Measurements from ENCODE around the gene SLC35C1. TPM values are rescaled to one million over a fixed set of nuclear protein-coding genes. Genes with fewer than 3 reads are reported as not detected.

The SLC35C1 gene
- total and polyA plus RNA-seq, 2 donors from 2014 or later = 5.7 to 20.6 TPM

DNA sequence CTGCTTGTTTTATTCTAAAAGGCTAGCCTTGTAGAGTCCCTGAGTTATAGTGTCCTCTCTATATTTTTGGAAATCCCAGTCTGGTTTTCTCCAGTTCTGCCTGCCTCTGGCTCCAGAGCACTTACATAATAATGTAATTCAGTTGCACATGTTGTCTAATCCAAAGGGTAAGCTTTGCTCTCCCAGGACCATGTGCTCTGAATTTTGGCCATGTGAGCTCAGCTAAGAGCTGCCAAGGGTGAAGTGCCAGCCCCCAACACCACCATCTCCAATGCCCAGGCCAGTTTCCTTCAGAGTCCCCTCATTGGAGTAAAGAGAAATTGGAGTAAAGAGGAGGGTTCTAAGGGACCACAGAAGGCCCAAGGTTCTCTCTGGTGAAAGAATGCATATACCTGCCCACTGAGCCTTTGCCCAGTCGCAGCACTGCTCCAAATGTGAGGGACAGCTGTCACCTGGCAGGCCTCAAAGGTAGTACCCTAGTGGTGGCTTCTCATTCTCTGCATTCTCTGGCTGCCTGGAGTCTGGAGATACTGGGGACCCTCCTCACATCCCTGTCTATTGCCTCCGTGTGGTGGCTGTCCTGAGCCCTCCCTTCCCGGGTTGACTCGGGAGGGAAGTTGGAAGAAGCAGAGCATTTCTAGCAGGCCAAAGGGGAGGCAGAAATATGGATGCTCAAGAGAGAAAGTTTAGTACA, 47.2 kb downstream of the SLC35C1 start:
- H3K4me1 ChIP-seq (ENCODE audit: control insufficient read depth in 2 of 3, insufficient read depth in 2 of 3, low read depth in 1 of 3, low read length in 3 of 3) = peaks cover under 1 to 52% (median 46%) of the 10 kb centered on the region in 3 donors

DNA sequence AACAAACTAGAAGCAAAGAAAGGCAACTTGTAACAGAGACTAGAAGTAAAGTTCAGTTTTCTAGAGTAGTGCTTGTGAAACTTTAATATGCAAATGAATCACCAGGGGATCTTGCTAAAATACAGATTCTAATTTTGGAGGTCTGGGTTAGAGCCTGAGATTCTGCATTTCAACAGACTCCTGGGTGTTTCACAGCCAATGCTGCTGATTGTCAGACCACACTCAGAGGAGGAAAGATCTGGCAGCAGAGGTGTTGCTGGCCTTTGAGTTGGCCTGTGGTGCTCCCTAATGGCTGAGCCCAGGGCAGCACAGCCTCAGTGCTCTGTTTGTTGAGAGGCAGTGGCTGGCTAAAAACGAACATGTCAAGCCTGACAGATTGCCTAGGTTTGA, 47.8 kb downstream of the SLC35C1 start:
- TF ChIP-seq, protein P1, sequence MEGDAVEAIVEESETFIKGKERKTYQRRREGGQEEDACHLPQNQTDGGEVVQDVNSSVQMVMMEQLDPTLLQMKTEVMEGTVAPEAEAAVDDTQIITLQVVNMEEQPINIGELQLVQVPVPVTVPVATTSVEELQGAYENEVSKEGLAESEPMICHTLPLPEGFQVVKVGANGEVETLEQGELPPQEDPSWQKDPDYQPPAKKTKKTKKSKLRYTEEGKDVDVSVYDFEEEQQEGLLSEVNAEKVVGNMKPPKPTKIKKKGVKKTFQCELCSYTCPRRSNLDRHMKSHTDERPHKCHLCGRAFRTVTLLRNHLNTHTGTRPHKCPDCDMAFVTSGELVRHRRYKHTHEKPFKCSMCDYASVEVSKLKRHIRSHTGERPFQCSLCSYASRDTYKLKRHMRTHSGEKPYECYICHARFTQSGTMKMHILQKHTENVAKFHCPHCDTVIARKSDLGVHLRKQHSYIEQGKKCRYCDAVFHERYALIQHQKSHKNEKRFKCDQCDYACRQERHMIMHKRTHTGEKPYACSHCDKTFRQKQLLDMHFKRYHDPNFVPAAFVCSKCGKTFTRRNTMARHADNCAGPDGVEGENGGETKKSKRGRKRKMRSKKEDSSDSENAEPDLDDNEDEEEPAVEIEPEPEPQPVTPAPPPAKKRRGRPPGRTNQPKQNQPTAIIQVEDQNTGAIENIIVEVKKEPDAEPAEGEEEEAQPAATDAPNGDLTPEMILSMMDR (IDR thresholded peaks at IDR 0.05; ENCODE audit: borderline replicate concordance, extremely low read depth, insufficient read depth) = peak; percentile 8
- H3K9me3 ChIP-seq (ENCODE audit: control insufficient read depth in 2 of 3, insufficient read depth in 1 of 3, low read length in 3 of 3) = no peaks in the 10 kb centered on the region
- no peak overlapping the region for H3K4me3 ChIP-seq (ENCODE audit: low read length in 3 of 3)
- FAIRE-seq (no peak), DNase-seq (no peak)
- H3K27me3 ChIP-seq (ENCODE audit: control insufficient read depth, insufficient read depth, low read length) = no peaks in the 10 kb centered on the region
- H3K9ac ChIP-seq (ENCODE audit: low read length in 3 of 3) = peak overlapping the region in 1 of 3 donors; percentile 52
- peaks cover 0 to 18% (median 6%) of the 10 kb centered on the region in 3 donors for H3K36me3 ChIP-seq (ENCODE audit: control insufficient read depth in 2 of 3, insufficient read depth in 3 of 3, low read length in 3 of 3)
- intact Hi-C loops (cut with DNase I) = no loop called here
- peaks cover 5 to 57% (median 51%) of the 10 kb centered on the region in 3 donors for H3K4me1 ChIP-seq (ENCODE audit: control insufficient read depth in 2 of 3, insufficient read depth in 2 of 3, low read depth in 1 of 3, low read length in 3 of 3)
- peak overlapping the region; percentile 5 to 66 for H3K27ac ChIP-seq (ENCODE audit: low read depth in 2 of 2, low read length in 2 of 2)

More for the DNA sequence above, 47.2 kb downstream of the SLC35C1 start:
- TF ChIP-seq, protein P1 (IDR thresholded peaks at IDR 0.05; ENCODE audit: borderline replicate concordance, extremely low read depth, insufficient read depth) = no peak
- DNase-seq (no peak), FAIRE-seq (no peak)
- Histone ChIP-seq H3K9me3 (ENCODE audit: control insufficient read depth in 2 of 3, insufficient read depth in 1 of 3, low read length in 3 of 3) (no peaks in the 10 kb centered on the region), H3K27ac (ENCODE audit: low read depth in 2 of 2, low read length in 2 of 2) (peak overlapping the region; percentile 66 to 69), H3K9ac (ENCODE audit: low read length in 3 of 3) (peak overlapping the region in 1 of 3 donors; percentile 52), H3K36me3 (ENCODE audit: control insufficient read depth in 2 of 3, insufficient read depth in 3 of 3, low read length in 3 of 3) (peaks cover 0 to 13% (median 4%) of the 10 kb centered on the region in 3 donors), H3K27me3 (ENCODE audit: control insufficient read depth, insufficient read depth, low read length) (no peaks in the 10 kb centered on the region), H3K4me3 (ENCODE audit: low read length in 3 of 3) (no peak overlapping the region)
- intact Hi-C loops (cut with DNase I) = no loop called here

DNA sequence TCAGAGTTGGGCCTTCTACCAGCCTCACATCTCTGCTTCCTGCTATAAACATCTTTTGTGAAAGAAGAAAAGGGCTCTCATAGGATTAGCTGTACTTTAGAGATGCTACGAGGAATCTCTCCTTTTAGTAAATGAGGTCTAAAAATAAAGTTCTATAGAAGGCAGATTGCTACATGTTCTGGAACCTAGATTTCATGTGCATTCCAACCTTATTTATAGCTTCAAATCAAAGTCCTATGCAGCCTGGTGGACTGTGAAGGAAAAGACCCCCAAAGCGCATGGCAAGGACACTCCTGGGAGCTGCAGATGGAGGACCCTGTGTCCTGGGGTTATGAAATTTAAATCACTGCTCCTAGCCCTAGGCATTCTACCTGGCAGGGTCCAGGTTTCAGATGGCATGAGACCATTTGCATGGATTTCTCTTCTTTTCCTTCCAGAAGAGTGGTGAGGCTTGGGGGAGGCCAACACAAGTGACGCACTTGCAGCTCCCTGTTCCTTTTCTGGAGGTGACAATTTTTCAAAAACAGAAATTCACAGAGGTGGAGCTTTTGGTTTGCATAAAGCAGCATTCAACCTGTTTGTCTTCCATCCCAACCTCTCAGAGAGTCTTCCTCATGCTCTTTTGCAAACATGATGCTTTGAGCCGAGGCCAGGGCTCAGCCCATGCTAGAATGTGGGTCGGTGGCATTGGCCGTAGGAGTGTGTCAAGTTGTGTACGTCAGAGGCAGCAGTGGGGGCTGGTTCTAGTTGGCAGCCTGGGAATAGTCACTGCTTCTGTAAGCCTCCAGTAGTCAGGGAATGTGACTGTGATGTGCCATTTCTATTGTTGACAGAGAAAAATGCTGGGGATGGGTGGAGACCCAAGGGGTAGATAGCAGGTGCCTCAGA, 48.6 kb downstream of the SLC35C1 start:
- H3K9ac ChIP-seq (ENCODE audit: low read length in 3 of 3) = no peak overlapping the region
- H3K4me3 ChIP-seq (ENCODE audit: low read length in 3 of 3) = no peak overlapping the region
- H3K27ac ChIP-seq (ENCODE audit: low read depth in 2 of 2, low read length in 2 of 2) = no peak overlapping the region
- intact Hi-C loops (cut with DNase I) = no loop called here
- TF ChIP-seq, protein P1 (IDR thresholded peaks at IDR 0.05; ENCODE audit: borderline replicate concordance, extremely low read depth, insufficient read depth) = no peak
- FAIRE-seq (no peak), DNase-seq (no peak)
- peaks cover 0 to 19% (median 6%) of the 10 kb centered on the region in 3 donors for H3K36me3 ChIP-seq (ENCODE audit: control insufficient read depth in 2 of 3, insufficient read depth in 3 of 3, low read length in 3 of 3)
- H3K4me1 ChIP-seq (ENCODE audit: control insufficient read depth in 2 of 3, insufficient read depth in 2 of 3, low read depth in 1 of 3, low read length in 3 of 3) = peaks cover 7 to 65% (median 57%) of the 10 kb centered on the region in 3 donors
- no peaks in the 10 kb centered on the region for H3K9me3 ChIP-seq (ENCODE audit: control insufficient read depth in 2 of 3, insufficient read depth in 1 of 3, low read length in 3 of 3)
- H3K27me3 ChIP-seq (ENCODE audit: control insufficient read depth, insufficient read depth, low read length) = no peaks in the 10 kb centered on the region
